ENCODE measurements around the gene LIF. TPM values are rescaled to one million over a fixed set of nuclear protein-coding genes. Genes with fewer than 3 reads are reported as not detected.

Gene LIF
- total RNA-seq, 1 donor from 2014 or later, result 2.3 TPM

DNA sequence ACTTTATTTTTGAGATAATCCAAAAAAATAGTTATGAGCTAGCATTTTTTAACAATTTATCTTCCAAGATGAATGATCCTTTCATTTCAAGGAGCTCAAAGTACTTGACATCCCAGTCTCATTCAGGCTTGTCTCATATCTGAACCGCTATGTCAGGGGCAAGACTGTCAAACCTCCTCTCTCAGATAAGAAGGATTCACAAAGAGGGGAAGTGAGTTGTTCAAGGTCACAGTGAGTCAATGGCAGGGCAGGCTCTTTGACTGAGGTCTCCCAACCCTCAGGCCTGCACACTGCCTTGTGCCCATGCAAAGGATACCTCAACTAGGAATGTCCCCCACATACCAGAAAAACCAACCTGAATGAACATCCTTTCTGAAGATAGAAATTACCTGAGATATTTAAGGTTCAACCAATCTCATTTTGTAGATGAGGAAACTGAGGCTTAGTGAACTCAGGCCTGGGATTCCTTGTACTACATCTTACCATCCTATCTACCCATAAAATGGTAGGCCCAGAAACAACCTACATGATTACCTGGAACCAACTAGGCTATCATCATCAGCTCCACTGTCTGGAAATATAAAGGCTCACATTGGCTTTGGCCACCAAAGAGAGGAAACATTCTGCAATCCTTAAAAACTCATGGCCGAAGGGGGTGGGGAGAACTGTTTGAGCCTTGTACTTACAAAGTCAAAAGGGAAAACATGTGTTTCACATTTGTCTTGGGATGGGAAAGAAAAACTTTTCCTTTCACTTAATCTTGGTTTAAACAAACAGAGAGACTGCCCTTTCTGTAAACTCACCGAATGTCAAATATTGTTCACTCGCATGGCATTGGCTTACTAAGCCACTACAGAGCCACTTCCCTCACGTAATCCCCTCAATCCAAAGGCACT, 51.1 kb downstream of the LIF start:
- TF ChIP-seq, protein P1, sequence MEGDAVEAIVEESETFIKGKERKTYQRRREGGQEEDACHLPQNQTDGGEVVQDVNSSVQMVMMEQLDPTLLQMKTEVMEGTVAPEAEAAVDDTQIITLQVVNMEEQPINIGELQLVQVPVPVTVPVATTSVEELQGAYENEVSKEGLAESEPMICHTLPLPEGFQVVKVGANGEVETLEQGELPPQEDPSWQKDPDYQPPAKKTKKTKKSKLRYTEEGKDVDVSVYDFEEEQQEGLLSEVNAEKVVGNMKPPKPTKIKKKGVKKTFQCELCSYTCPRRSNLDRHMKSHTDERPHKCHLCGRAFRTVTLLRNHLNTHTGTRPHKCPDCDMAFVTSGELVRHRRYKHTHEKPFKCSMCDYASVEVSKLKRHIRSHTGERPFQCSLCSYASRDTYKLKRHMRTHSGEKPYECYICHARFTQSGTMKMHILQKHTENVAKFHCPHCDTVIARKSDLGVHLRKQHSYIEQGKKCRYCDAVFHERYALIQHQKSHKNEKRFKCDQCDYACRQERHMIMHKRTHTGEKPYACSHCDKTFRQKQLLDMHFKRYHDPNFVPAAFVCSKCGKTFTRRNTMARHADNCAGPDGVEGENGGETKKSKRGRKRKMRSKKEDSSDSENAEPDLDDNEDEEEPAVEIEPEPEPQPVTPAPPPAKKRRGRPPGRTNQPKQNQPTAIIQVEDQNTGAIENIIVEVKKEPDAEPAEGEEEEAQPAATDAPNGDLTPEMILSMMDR (IDR thresholded peaks at IDR 0.05; ENCODE audit: unreplicated experiment), result no peak
- Mint-ChIP-seq H3K36me3 (ENCODE audit: insufficient read depth) (no peaks in the 10 kb centered on the region), H3K27ac (peak overlapping the region; percentile 96), H3K4me1 (ENCODE audit: low read depth) (peaks cover 32% of the 10 kb centered on the region), H3K27me3 (peaks cover 12% of the 10 kb centered on the region), H3K4me3 (ENCODE audit: low read depth) (peak overlapping the region; percentile 44), H3K9me3 (ENCODE audit: low read depth) (no peaks in the 10 kb centered on the region)
- DNase-seq (ENCODE audit: low spot score, unreplicated experiment), result no peak

DNA sequence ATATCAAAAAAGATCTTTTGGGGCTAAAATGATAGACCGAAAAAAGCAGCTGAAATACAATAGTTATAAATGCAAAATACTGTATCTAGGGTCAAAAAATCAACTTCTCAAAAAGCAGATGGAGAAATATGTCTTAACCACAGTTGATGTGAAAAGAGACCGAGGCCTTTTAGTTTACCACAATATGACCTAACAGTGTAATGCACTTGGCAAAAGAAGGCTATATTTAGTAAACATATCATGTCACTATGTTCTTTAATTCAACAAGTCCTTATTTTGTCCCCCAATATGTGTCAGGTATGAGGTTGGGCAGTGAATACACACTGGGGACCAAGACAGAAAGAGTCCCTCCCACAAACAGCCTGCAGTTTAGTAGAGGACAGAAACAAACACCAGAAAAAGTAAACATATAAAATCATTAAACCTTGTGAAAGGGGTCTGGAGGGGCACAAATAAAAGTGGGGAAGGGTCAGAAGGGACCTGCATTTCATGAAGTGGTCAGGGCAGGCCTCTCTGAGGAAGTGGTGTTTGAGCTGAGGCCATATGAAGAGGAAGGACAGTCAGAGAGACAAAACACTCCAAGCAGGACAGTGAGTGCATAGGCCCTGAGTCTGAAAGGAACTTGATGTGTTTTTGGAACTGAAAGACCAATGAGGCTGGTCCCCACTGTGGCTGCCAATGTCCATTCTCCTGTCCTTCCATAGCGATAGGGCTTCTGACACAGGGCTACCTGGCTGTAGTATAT, 53.4 kb downstream of the LIF start:
- DNase-seq (ENCODE audit: low spot score, unreplicated experiment), result no peak
- no peak overlapping the region for H3K4me3 Mint-ChIP-seq (ENCODE audit: low read depth)
- H3K27me3 Mint-ChIP-seq, result peaks cover 14% of the 10 kb centered on the region
- no peak overlapping the region for H3K27ac Mint-ChIP-seq
- H3K9me3 Mint-ChIP-seq (ENCODE audit: low read depth), result no peaks in the 10 kb centered on the region
- peaks cover 32% of the 10 kb centered on the region for H3K4me1 Mint-ChIP-seq (ENCODE audit: low read depth)
- TF ChIP-seq, protein P1 (IDR thresholded peaks at IDR 0.05; ENCODE audit: unreplicated experiment), result no peak
- no peaks in the 10 kb centered on the region for H3K36me3 Mint-ChIP-seq (ENCODE audit: insufficient read depth)

DNA sequence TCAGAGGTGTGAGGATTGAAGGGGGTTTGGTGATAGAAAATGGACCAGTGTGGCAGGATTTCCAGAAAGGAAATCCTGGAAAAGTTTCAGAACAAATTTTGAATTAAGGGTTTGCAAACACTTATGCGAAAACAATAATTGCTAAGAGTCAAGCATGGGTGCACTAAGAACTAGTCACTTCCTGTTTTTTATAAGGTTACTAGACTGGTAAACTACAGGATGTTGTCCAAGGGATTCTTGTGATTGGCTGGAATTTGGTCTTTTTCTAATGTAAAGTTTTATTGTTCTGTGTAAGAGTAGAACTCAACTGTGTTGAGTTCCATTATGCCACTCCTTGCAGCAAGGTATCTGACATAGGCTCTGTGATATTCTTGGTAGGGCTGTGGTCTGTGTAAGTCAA, 54.1 kb downstream of the LIF start:
- no peak overlapping the region for H3K27ac Mint-ChIP-seq
- H3K4me3 Mint-ChIP-seq (ENCODE audit: low read depth), result no peak overlapping the region
- H3K27me3 Mint-ChIP-seq, result peaks cover 14% of the 10 kb centered on the region
- H3K4me1 Mint-ChIP-seq (ENCODE audit: low read depth), result peaks cover 35% of the 10 kb centered on the region
- TF ChIP-seq, protein P1 (IDR thresholded peaks at IDR 0.05; ENCODE audit: unreplicated experiment), result no peak
- no peak for DNase-seq (ENCODE audit: low spot score, unreplicated experiment)
- H3K9me3 Mint-ChIP-seq (ENCODE audit: low read depth), result no peaks in the 10 kb centered on the region
- H3K36me3 Mint-ChIP-seq (ENCODE audit: insufficient read depth), result no peaks in the 10 kb centered on the region

DNA sequence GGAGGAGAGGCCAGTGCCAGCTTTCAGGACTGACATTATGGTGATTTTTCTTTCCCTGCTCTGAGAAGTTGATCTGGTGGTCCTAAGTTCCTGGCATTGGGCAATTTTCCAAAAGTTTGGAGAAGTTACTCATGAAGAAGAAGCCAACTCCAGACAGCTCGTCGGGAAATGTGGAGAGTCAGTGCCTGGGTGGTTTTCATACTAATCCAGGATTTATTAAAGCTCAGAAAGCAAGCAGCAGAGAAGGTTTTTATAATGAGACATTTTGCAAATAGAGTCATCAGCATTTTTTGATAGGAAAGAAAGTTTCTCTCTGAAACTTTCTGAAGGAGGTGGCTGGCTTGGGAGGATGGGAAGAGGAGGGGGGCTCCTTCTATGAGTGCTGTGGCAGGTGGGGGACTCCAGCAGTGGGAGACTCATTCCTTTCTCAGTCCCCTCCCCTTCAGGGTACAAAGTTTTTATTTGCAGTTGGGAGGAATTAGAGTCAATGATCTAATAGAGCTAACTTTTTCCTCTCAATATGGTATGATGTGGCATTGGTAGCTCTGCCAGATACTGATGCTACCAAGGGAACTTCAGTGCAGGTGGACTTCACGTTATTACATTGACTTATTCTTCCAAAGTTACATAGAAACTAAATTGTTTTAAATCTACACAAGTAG, 55.4 kb downstream of the LIF start:
- Mint-ChIP-seq H3K9me3 (ENCODE audit: low read depth) (no peaks in the 10 kb centered on the region), H3K36me3 (ENCODE audit: insufficient read depth) (no peaks in the 10 kb centered on the region), H3K4me1 (ENCODE audit: low read depth) (peaks cover 34% of the 10 kb centered on the region)

More for the DNA sequence above, 55.4 kb downstream of the LIF start:
- H3K27me3 Mint-ChIP-seq, result peaks cover 14% of the 10 kb centered on the region
- DNase-seq (ENCODE audit: low spot score, unreplicated experiment), result no peak
- no peak overlapping the region for H3K4me3 Mint-ChIP-seq (ENCODE audit: low read depth)
- H3K27ac Mint-ChIP-seq, result no peak overlapping the region
- TF ChIP-seq, protein P1 (IDR thresholded peaks at IDR 0.05; ENCODE audit: unreplicated experiment), result no peak

All from progenitor cell of endocrine pancreas (in vitro differentiated cells).